Endometrium (tissue), 2 donors: ENCODE results near the gene CLEC17A.

Source experiments
- FAIRE-seq: peaks from 2 replicates; lab custom pipeline; 2012; peaks lifted over from hg19 to GRCh38; lab: Jason Lieb, UNC
- donor health status: control.
- donor health status: control.

The CLEC17A gene

GRCh38 chr19:14654786-14655560, 72.1 kb downstream of the CLEC17A start:
- no peak for FAIRE-seq

- no peak for FAIRE-seq
Observed at GRCh38 chr19:14655726-14656125, 72.8 kb downstream of the CLEC17A start.

GRCh38 chr19:14659874-14660489, 77.1 kb downstream of the CLEC17A start:
- no peak for FAIRE-seq

- FAIRE-seq, result no peak
Observed at GRCh38 chr19:14661372-14661924, 78.6 kb downstream of the CLEC17A start.
